Measurements from ENCODE around the gene CDC5L. TPM values are rescaled to one million over a fixed set of nuclear protein-coding genes. Genes with fewer than 3 reads are reported as not detected.

The CDC5L gene
- total RNA-seq, 1 donor from 2014 or later: 18.2 TPM

- Histone ChIP-seq H3K36me3 (ENCODE audit: insufficient read depth, low read length) (no peaks in the 10 kb centered on the region), H3K79me2 (ENCODE audit: insufficient read depth, low read length) (no peaks in the 10 kb centered on the region), H3K4me1 (ENCODE audit: insufficient read depth, low read length) (peaks cover 14% of the 10 kb centered on the region), H3K9ac (ENCODE audit: low read length) (no peak overlapping the region), H3K4me3 (ENCODE audit: insufficient read depth, low read depth, low read length) (no peak overlapping the region), H3K27ac (ENCODE audit: low read depth, low read length) (no peak overlapping the region), H3K4me2 (ENCODE audit: low read length) (no peak overlapping the region), H4K20me1 (ENCODE audit: insufficient read depth, low read length) (no peaks in the 10 kb centered on the region), H3K9me3 (ENCODE audit: insufficient read depth, low read depth, low read length) (no peaks in the 10 kb centered on the region), H3K27me3 (ENCODE audit: insufficient read depth, low read length) (peaks cover 4% of the 10 kb centered on the region), H2AFZ (ENCODE audit: low read depth, low read length) (no peak overlapping the region)
- Mint-ChIP-seq H3K36me3 (ENCODE audit: low read depth, unreplicated experiment) (no peaks in the 10 kb centered on the region), H3K9me3 (ENCODE audit: unreplicated experiment) (no peaks in the 10 kb centered on the region), H3K27ac (ENCODE audit: unreplicated experiment) (no peak overlapping the region), H3K4me3 (ENCODE audit: unreplicated experiment) (no peak overlapping the region), H3K4me1 (ENCODE audit: low read depth, unreplicated experiment) (peaks cover 18% of the 10 kb centered on the region), H3K27me3 (ENCODE audit: low read depth, unreplicated experiment) (peaks cover 8% of the 10 kb centered on the region)
- FAIRE-seq (no peak), DNase-seq (ENCODE audit: low read depth) (no peak)
- no peak for TF ChIP-seq EZH2 (IDR thresholded peaks at IDR 0.05; ENCODE audit: insufficient read depth, low read length)
- TF ChIP-seq, protein P1, sequence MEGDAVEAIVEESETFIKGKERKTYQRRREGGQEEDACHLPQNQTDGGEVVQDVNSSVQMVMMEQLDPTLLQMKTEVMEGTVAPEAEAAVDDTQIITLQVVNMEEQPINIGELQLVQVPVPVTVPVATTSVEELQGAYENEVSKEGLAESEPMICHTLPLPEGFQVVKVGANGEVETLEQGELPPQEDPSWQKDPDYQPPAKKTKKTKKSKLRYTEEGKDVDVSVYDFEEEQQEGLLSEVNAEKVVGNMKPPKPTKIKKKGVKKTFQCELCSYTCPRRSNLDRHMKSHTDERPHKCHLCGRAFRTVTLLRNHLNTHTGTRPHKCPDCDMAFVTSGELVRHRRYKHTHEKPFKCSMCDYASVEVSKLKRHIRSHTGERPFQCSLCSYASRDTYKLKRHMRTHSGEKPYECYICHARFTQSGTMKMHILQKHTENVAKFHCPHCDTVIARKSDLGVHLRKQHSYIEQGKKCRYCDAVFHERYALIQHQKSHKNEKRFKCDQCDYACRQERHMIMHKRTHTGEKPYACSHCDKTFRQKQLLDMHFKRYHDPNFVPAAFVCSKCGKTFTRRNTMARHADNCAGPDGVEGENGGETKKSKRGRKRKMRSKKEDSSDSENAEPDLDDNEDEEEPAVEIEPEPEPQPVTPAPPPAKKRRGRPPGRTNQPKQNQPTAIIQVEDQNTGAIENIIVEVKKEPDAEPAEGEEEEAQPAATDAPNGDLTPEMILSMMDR (IDR thresholded peaks at IDR 0.05; ENCODE audit: insufficient read depth, low read depth, low read length): no peak
Measured at GRCh38 chr6:44474190-44474631, 86.7 kb downstream of the CDC5L start.

DNA sequence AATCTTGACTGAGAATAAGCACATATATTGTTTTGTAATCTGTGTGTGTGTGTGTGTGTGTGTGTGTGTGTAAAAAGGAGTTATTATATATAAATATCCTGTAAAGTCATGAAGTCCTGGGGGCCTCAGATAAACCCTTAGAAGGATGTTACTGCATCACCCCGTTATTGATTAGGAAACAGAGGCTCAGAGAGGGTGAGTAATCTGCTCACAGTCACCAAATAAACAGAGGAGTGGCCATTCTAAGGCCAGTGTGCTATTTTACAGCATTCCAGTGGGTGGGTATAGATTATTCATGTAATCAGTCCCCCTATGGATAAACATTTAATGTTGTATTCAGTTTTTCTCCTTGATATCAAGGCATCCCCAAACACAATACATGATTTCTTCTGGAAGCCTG is 87.1 kb downstream of the CDC5L start:
- FAIRE-seq (no peak), DNase-seq (ENCODE audit: low read depth) (no peak)
- TF ChIP-seq, protein P1 (IDR thresholded peaks at IDR 0.05; ENCODE audit: insufficient read depth, low read depth, low read length): no peak
- no peak for TF ChIP-seq EZH2 (IDR thresholded peaks at IDR 0.05; ENCODE audit: insufficient read depth, low read length)
- Mint-ChIP-seq H3K27me3 (ENCODE audit: low read depth, unreplicated experiment) (peaks cover 8% of the 10 kb centered on the region), H3K9me3 (ENCODE audit: unreplicated experiment) (no peaks in the 10 kb centered on the region), H3K27ac (ENCODE audit: unreplicated experiment) (no peak overlapping the region), H3K4me3 (ENCODE audit: unreplicated experiment) (no peak overlapping the region), H3K4me1 (ENCODE audit: low read depth, unreplicated experiment) (peaks cover 18% of the 10 kb centered on the region), H3K36me3 (ENCODE audit: low read depth, unreplicated experiment) (no peaks in the 10 kb centered on the region)
- Histone ChIP-seq H3K9ac (ENCODE audit: low read length) (no peak overlapping the region), H3K27ac (ENCODE audit: low read depth, low read length) (no peak overlapping the region), H2AFZ (ENCODE audit: low read depth, low read length) (no peak overlapping the region), H3K9me3 (ENCODE audit: insufficient read depth, low read depth, low read length) (no peaks in the 10 kb centered on the region), H3K79me2 (ENCODE audit: insufficient read depth, low read length) (no peaks in the 10 kb centered on the region), H3K4me1 (ENCODE audit: insufficient read depth, low read length) (peaks cover 14% of the 10 kb centered on the region), H3K4me2 (ENCODE audit: low read length) (no peak overlapping the region), H3K27me3 (ENCODE audit: insufficient read depth, low read length) (peaks cover 4% of the 10 kb centered on the region), H3K4me3 (ENCODE audit: insufficient read depth, low read depth, low read length) (no peak overlapping the region), H4K20me1 (ENCODE audit: insufficient read depth, low read length) (no peaks in the 10 kb centered on the region), H3K36me3 (ENCODE audit: insufficient read depth, low read length) (no peaks in the 10 kb centered on the region)

GRCh38 chr6:44475417-44475778 is 87.9 kb downstream of the CDC5L start:
- FAIRE-seq (no peak), DNase-seq (ENCODE audit: low read depth) (no peak)
- no peaks in the 10 kb centered on the region for H3K79me2 ChIP-seq (ENCODE audit: insufficient read depth, low read length)
- TF ChIP-seq, protein P1 (IDR thresholded peaks at IDR 0.05; ENCODE audit: insufficient read depth, low read depth, low read length): no peak
- no peak for TF ChIP-seq EZH2 (IDR thresholded peaks at IDR 0.05; ENCODE audit: insufficient read depth, low read length)
- H3K4me3 ChIP-seq (ENCODE audit: insufficient read depth, low read depth, low read length): no peak overlapping the region
- peaks cover 18% of the 10 kb centered on the region for H3K4me1 Mint-ChIP-seq (ENCODE audit: low read depth, unreplicated experiment)
- H4K20me1 ChIP-seq (ENCODE audit: insufficient read depth, low read length): no peaks in the 10 kb centered on the region
- H3K27ac Mint-ChIP-seq (ENCODE audit: unreplicated experiment): peak overlapping the region; percentile 18
- H3K4me1 ChIP-seq (ENCODE audit: insufficient read depth, low read length): peaks cover 14% of the 10 kb centered on the region
- H3K9ac ChIP-seq (ENCODE audit: low read length): no peak overlapping the region
- H3K36me3 Mint-ChIP-seq (ENCODE audit: low read depth, unreplicated experiment): no peaks in the 10 kb centered on the region
- H3K9me3 Mint-ChIP-seq (ENCODE audit: unreplicated experiment): no peaks in the 10 kb centered on the region
- no peak overlapping the region for H3K27ac ChIP-seq (ENCODE audit: low read depth, low read length)
- H3K4me3 Mint-ChIP-seq (ENCODE audit: unreplicated experiment): no peak overlapping the region
- H3K4me2 ChIP-seq (ENCODE audit: low read length): peak overlapping the region; percentile 54
- H3K27me3 ChIP-seq (ENCODE audit: insufficient read depth, low read length): peaks cover 4% of the 10 kb centered on the region
- no peaks in the 10 kb centered on the region for H3K36me3 ChIP-seq (ENCODE audit: insufficient read depth, low read length)
- peak overlapping the region; percentile 87 for H2AFZ ChIP-seq (ENCODE audit: low read depth, low read length)
- H3K27me3 Mint-ChIP-seq (ENCODE audit: low read depth, unreplicated experiment): peaks cover 12% of the 10 kb centered on the region
- no peaks in the 10 kb centered on the region for H3K9me3 ChIP-seq (ENCODE audit: insufficient read depth, low read depth, low read length)
